Colon (tissue), 2 donors: ENCODE data around the gene MTIF2.
"Not testable (repeated sequence)": the region's sequence is repeated elsewhere in the genome, so short reads cannot be mapped to it uniquely, and the experiment has no call there.

Source experiments
- FAIRE-seq: peaks from 2 replicates; lab custom pipeline; 2012; peaks lifted over from hg19 to GRCh38; lab: Jason Lieb, UNC
- donor health status: control.
- donor health status: control.

MTIF2 gene, protein sequence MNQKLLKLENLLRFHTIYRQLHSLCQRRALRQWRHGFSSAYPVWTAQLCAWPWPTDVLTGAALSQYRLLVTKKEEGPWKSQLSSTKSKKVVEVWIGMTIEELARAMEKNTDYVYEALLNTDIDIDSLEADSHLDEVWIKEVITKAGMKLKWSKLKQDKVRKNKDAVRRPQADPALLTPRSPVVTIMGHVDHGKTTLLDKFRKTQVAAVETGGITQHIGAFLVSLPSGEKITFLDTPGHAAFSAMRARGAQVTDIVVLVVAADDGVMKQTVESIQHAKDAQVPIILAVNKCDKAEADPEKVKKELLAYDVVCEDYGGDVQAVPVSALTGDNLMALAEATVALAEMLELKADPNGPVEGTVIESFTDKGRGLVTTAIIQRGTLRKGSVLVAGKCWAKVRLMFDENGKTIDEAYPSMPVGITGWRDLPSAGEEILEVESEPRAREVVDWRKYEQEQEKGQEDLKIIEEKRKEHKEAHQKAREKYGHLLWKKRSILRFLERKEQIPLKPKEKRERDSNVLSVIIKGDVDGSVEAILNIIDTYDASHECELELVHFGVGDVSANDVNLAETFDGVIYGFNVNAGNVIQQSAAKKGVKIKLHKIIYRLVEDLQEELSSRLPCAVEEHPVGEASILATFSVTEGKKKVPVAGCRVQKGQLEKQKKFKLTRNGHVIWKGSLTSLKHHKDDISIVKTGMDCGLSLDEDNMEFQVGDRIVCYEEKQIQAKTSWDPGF

DNA sequence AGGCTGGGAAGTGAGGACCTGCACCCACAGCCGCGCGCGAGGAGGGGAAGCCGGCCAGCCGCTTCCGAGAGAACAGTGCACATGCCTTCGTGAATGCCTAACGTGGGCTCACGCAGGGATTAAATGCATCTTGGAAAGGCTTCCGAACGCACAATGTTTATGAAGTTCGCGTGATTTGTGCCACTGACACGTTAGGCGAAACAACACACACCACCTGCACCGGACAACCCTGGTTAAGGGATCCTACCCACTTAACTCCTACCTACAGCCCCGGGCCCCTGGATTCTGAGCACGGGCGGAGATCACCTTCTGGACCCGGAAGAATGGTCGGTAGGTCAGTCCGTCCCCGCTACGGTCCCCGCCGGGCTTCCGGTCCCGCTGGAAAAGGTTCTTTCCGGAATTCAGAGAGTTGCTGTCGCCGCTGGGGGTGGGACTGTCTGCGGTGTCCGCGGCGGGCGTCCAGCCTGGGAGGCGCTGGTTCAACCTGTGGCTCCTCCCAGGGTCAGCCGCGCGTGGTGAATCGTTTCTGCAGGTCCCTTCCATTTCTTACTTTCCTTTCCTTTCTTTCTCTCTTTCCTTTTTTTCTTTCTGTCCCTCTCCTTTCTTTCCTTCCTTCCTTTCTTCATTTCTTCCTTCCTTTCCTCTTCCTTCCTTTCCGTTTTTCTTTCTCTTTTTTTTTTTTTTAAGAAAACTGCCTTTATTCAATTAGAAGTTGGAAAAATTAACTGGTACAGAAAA is at the start of gene MTIF2:
Gene MTIF2, minus strand, starts transcription at position 325 of the 738 bp plus-strand sequence. CDS start 5,373 bp downstream, outside the sequence.
- FAIRE-seq = no peak

DNA sequence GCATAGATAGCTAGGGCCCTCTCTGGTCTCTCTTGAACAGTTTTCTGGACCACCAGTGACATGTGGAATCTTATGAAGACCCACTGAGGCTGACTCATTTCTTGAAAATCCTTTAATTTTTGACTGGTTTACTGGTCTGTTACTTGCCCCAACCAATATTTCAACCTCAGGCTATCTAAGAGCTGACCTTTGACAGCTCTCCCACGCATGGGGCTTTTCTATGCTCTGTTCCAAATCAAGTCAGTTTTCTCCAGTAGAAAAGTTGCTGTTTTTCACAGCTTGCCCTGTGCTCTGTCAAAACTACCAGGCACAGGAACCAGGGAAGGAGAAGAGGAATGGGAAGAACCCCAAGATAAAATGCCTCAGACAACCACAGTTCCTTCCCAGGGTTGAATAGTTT is 46.0 kb upstream of the MTIF2 start:
- FAIRE-seq = no peak

DNA sequence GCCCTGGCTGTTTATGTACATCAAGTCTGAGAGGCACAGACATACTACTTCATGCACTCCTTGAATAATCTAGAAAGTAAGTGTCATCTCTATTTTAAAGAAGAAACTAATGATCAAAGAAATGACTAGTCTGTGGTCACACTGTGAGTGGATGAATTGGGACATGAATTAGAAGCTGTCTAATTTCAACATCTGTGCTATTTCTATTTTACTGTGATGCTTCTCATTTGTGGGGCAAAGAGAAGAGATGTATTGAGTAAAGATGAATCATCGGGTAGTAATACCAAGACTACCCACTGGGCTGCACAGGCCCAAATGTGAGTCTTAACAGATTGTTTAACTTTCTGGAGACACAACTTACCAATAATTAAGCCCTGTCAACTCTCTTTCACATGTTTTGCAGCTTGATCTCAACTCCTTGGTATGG is 42.4 kb upstream of the MTIF2 start:
- no peak for FAIRE-seq

DNA sequence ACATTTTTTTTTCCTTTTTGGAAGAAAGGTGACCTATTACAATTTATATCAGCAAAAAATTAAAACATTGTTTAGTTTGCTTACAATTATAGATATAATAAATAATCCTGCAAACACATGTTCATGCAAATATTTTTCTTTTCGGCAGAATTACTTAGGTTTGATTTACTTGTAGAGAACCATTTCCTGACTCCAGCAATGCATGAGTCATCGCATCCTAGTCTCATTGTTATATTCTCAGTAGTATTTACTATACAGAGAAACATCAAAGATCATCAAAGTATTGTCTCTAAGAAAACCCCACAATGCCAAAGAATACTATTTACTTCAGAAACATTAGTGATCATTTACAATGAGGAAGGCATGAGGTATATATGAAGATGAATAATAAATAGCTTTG is 40.4 kb upstream of the MTIF2 start:
- no peak for FAIRE-seq

DNA sequence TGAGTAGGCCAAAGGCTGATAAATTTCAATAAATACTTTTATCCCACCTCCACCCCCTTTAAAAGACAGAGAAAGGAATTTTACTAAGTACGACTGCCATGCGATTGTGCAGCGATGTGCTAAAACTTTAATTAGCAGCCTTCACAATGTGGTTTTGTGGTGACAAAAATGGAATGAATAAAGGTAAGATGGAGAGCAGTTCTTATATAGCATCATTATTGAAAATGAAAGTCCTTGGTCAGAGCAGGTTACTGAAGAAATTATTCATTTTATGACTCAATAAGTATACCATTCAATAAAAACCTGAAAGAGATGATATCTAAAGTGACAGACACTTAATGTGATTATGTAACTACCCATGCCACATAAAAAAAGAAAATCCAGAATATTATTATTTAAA is 33.2 kb upstream of the MTIF2 start:
- FAIRE-seq = no peak

DNA sequence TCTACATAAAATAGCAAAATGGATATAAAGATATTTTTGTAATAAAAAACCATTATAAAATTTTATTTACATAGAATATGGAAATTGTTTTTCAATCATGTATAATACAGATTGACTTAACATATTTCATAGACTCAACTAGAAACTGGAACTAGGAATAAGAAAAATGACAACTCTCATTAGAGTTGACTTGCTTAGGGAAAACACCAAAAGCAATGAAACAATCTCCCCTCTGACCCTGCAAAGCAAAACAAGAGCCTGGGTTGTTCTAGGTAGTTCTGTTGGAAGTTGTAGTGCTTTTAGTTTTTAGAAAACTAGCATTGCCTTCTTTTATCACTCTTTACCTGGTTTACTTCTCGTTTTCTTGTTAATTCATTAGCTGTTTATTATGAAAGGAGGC is 32.2 kb upstream of the MTIF2 start:
- FAIRE-seq = peak; percentile 24

DNA sequence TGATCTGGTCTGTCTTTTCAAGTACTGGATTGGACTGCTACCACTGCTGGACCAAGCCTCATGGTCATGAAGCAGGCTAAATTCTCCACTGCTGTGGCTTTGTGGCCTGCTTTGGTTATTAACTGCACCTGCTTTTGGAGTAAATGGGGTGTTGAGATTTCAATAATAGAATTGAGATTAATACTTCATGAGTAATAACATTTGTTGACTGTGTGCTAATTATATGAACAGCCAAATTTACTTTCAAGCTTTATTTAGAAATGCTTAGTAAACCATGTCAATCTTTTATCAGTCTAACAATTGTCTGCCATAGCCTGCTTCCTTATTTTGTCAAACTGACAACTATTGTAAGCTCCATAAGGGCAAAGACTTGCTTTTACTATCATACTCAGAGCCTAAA is 27.4 kb upstream of the MTIF2 start:
- no peak for FAIRE-seq

DNA sequence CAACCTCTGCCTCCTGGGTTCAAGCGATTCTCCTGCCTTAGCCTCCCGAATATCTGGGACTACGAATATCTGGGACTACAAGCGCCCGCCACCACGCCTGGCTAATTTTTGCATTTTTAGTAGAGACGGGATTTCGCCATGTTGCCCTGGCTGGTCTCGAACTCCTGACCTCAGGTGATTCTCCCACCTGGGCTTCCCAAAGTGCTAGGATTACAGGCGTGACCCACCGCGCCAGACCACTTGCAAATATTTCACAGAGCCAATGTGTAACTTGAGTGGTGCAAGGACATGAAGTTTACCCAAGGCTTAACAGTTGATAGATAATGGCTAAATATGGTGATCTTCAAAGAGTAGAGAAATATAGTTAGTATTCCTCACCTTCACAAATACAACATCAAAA is 14.1 kb upstream of the MTIF2 start:
- FAIRE-seq = no peak

DNA sequence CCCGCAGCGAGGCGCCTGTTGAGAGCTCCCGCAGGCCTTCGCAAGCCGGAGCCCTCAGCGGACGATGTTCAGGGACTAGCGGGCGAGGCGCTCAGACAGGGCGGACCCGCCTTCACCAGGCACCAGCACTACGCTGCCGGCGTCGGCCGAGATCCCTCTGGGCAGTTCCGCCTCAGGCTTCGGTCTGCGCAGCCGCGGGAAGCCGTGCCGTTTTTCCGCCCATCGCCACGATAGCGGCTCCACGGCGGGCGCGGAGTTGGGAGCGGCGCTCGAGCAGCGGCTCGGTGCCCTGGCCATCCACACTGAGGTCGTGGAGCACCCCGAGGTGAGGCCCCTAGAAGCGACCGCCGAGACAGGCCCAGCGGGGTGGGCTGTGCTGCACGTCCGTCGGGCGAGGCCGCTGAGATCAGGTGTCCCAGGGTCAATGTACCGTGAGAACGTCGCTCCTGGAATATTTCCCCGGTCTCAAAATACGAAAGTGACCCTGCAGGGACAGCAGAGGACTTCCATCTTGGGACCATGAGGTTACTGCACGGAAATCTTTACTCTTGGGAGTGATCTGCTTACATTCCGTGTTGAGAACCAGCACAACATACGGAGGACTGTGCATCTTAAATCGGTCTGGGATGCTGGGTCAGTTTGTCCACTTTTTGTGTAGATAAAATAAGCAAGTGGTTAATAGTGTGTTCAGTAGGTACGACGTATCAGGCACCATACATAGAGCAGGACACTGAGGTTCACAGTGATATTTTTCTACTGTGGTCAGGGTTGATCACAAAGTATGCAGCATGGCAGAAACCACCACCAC is 13.3 kb upstream of the MTIF2 start:
- FAIRE-seq = no peak

DNA sequence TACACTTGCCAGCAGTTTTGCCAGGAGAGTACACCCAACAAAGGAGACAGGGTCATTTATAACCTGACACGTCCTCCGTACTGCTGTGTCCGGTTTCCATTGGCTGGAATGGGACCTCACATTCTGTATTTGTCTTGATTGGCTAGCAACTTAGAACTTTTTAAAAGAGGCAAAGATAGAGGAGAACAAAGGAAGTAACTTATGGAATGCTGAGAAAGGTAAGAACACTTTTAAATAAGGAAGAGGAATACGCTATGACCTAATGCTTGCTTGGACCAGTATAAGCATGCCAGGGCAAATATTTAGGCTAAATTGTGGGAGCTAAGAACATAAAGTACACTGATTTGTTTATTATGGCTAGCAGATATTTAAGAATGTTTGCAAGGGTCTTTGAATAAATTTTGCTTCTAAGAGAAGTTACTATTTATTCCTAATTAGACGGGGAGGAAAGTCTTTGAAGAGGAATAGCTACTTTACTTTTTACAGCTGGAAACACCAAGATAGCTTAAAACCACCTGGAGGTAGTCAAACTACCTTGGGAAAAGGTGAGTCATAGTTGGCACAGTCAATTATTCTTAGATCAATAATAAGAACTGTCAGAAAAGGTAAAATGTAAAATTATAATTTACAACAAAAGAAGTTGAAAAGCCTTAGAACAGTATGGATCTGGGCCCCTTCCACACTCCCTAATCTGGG is 12.0 kb upstream of the MTIF2 start:
- not testable (repeated sequence) for FAIRE-seq

DNA sequence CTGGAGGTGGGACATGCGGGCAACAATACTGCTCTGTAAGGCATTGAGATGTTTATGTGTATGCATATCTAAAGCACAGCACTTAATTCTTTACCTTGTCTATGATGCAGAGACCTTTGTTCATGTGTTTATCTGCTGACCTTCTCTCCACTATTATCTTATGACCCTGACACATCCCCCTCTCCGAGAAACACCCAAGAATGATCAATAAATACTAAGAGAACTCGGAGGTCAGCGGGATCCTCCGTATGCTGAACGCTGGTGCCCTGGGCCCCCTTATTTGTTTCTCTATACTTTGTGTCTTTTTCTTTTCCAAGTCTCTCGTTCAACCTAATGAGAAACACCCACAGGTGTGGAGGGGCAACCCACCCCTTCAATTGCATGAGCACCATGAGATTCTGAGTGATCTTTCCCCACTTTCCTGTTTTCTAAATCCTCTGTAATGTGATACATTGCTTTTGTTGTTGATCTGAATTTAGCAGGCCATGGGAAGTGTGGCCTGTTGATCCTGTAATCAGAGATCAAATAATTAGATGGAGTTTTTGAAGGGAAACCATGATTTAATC is 10.9 kb upstream of the MTIF2 start:
- FAIRE-seq = not testable (repeated sequence)

DNA sequence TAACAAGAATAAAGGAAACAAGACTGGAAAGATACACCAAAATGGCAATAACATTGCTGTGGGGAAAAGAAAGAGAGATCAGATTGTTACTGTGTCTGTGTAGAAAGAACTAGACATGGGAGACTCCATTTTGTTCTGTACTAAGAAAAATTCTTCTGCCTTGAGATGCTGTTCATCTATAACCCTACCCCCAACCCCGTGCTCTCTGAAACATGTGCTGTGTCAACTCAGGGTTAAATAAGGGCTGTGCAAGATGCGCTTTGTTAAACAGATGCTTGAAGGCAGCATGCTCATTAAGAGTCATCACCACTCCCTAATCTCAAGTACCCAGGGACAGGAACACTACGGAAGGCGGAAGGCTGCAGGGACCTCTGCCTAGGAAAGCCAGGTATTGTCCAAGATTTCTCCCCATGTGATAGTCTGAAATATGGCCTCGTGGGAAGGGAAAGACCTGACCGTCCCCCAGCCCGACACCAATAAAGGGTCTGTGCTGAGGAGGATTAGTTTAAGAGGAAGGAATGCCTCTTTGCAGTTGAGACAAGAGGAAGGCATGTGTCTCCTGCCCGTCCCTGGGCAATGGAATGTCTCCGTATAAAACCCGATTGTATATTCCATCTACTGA is 10.3 kb upstream of the MTIF2 start:
- not testable (repeated sequence) for FAIRE-seq

DNA sequence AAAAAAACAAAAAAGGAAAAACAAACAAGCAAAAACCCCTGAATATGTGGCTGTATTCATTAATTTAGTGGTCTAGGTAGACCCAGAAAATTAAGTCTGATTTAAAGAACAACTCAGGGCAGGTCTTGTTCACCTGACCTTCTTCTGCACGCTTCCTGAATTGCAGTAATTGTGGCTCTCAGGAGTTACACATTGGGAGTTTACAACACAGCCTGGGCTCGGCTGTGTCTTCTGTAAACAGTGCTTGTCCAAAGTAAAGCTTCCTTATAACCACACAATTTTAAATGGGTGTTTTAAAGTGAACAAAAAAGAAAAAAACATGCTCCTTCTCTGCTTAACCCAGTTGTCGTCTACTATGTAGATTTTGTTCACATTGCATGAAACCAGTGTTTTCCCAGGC is 8.3 kb upstream of the MTIF2 start:
- no peak for FAIRE-seq

DNA sequence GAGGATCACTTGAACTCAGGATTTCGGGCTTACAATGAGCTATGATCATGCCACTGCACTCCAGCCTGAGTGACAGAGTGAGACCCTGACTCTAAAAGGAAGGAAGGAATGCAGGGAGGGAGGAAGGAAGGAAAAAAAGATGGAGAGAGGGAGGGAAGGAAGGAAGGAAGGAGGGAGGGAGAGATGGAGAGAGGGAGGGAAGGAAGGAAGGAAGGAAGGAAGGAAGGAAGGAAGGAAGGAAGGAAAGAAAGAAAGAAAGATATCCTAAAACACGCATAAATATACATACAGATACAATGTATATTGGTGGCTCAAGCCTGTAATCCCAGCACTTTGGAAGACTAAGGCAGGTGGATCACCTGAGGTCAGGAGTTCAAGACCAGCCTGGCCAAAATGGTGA is 5.3 kb upstream of the MTIF2 start:
- not testable (repeated sequence) for FAIRE-seq

DNA sequence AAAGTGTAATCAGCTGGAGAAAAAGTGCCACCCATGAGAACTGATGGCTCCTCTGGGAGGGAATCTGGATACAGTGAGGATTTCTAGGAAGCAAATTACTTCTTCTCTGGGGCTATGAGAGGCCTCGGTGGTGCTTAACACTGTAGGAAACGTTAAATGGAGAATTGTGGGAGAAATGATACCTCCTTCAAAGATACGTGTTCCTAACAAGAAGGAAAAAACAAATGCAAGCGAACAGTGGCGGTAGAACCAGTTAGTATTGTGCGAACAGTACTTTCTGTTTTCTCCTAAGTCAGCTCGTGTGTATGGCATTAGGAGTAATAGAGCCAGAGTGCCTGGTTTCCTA is 587 bp upstream of the MTIF2 start:
- FAIRE-seq = no peak

DNA sequence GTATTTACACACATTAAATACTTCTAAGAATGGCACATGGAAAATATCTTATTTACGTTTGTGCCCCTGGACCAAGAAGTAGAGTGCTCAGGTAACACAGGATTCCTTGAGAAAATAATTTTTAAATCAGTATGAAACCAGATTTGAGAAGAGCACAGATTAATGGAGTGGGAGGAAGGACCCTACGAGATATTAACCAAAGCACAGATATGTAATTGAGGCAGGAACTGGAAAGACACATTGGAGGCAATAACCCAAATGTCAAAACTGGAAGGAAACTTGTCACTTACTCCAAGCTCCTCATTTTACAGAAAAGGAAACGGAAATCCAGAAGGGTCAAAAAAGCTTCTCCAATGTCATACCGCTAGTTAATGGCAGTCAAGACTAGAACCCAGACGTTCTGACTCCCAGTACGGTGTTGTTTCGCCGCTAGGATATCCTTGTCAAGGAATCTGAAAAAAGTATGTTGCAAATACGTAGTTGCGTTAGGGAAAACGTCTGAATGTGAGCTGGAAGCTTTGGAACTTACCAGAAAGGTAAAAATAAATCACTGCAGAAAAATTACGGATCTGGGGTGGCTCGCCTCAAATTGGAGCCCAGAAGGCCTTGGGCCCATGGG is 634 bp downstream of the MTIF2 start:
- no peak for FAIRE-seq

DNA sequence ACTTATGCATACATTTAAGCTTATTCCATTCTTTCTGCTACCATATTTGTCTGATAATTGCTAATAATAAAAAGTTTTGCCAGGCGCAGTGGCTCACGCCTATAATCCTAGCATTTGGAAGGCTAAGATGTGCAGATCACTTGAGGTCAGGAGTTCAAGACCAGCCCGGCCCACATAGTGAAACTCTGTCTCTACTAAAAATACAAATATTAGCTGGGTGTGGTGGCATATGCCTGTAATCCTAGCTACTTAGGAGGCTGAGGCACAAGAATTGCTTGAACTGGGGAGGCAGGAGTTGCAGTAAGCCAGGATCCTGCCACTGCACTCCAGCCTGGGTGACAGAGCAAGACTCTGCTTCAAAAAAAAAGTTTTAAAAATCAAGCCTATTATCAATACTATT is 9.4 kb downstream of the MTIF2 start:
- not testable (repeated sequence) for FAIRE-seq

DNA sequence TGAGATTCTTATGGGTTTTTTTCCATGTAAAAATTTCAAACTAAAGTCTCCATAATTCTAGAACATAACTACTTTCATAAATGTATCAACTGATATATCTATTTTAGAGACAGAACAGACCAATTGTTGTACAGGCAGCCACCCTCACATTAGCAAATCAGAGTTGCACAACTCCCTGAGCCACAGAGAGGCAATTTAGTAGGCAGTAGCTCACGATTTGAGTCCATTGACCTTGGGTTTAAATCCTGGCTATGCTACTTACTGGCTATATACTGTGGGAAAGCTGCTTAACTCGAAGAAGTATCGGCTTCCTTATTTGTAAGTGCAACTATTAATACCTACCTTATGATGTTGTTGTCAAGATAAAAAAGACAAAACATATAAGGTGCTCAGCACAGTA is 16.2 kb downstream of the MTIF2 start:
- FAIRE-seq = no peak

DNA sequence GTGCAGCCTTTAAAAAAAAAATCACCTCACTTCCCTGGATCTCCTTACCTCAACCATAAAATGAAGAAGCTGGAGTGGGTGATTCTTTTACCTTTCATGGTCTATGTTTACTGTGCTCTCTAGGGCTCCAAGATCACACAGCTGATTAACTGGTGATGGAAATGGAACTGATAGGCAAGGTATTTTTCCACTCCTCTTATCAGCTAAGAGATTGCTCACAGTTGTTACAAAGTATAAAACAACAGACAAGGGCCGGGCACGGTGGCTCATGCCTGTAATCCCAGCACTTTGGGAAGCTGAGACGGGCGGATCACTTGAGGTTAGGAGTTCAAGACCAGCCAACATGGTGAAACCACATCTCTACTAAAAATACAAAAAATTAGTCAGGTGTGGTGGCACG is 22.0 kb downstream of the MTIF2 start:
- no peak for FAIRE-seq

DNA sequence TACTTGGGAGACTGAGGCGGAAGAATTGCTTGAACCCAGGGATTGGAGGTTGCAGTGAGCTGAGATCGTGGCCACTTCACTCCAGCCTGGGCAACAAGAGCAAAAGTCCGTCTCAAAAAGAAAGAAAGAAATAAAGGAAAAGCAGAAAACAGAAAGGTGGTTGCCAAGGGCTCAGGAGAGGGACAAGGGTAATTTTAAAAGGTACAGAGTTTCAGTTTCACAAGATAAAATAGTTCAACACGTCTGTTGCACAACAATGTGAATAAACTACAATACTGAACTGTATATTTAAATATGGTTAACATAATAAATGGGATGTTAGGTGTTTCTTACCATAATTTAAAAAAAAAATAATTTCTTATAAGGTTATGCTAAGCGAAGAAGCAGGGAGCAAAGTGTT is 23.6 kb downstream of the MTIF2 start:
- FAIRE-seq = no peak
